IMR-90 (cell line): Measurements from ENCODE around the gene TRAP1. TPM values are rescaled to one million over a fixed set of nuclear protein-coding genes. Genes with fewer than 3 reads are reported as not detected.

ENCODE experiments used
- ATAC-seq: fragments of 200-7000 bp; cut with Tn5 transposase; 2 replicates; pipeline ENCODE4 v1.9.1; 2020; ENCODE audit warnings: low read depth, mild to moderate bottlenecking, moderate library complexity
- BruUV-seq: library from RNA; stranded (reverse); fragments of 400-500 nt; replicated peaks from 2 replicates; lab custom pipeline; 2021; lab: Mats Ljungman, UMichigan
- CTCF ChIA-PET: fragments of 300-600 bp; formaldehyde crosslinking; extraction: SDS; loops from one replicate; lab custom pipeline; 2021; ENCODE audit warnings: antibody characterized with exemption; lab: Yijun Ruan, JAX
- POLR2A ChIA-PET: fragments of 300-600 bp; sonication (Branson Sonifier 250); formaldehyde crosslinking; loops from one replicate; lab custom pipeline; 2022; ENCODE audit warnings: antibody characterized with exemption; ENCODE audit not compliant: unreplicated experiment; lab: Charles Lee
- DNase-seq: peaks from one replicate; pipeline ENCODE4 v3.0.0; 2013
- H2AFZ ChIP-seq: replicated peaks from 2 replicates; pipeline ENCODE3; 2013; ENCODE audit warnings: low read length, mild to moderate bottlenecking; ENCODE audit not compliant: poor library complexity
- H2AK5ac ChIP-seq: 2 replicates; pipeline ENCODE4 v1.6.1; 2013; ENCODE audit warnings: low read depth, low read length, inconsistent platforms
- H2AK9ac ChIP-seq: replicated peaks from 2 replicates; pipeline ENCODE3; 2013; ENCODE audit warnings: mild to moderate bottlenecking, low read depth, low read length, moderate library complexity; ENCODE audit not compliant: poor library complexity
- H2BK120ac ChIP-seq: 2 replicates; pipeline ENCODE4 v1.6.1; 2013; ENCODE audit warnings: low read depth, low read length, inconsistent platforms
- H2BK15ac ChIP-seq: 3 replicates; pipeline ENCODE4 v1.6.1; 2013; ENCODE audit warnings: low read depth, low read length, inconsistent platforms
- H2BK20ac ChIP-seq: 2 replicates; pipeline ENCODE4 v1.6.1; 2013; ENCODE audit warnings: low read depth, mild to moderate bottlenecking, inconsistent platforms, low read length, moderate library complexity
- H2BK5ac ChIP-seq: 2 replicates; pipeline ENCODE4 v1.6.1; 2013; ENCODE audit warnings: mild to moderate bottlenecking, low read depth, low read length, inconsistent platforms; ENCODE audit not compliant: poor library complexity, severe bottlenecking
- H3K14ac ChIP-seq: replicated peaks from 2 replicates; pipeline ENCODE4 v1.6.1; 2013; ENCODE audit warnings: low read depth, low read length, inconsistent platforms
- H3K18ac ChIP-seq: 2 replicates; pipeline ENCODE4 v1.6.1; 2013; ENCODE audit warnings: low read depth, low read length, control low read depth
- H3K23ac ChIP-seq: 2 replicates; pipeline ENCODE4 v1.6.1; 2013; ENCODE audit warnings: low read depth, low read length, inconsistent platforms
- H3K27ac ChIP-seq: 2 replicates; pipeline ENCODE4 v1.5.1; 2013; ENCODE audit warnings: mild to moderate bottlenecking, control low read depth, low read length; ENCODE audit not compliant: insufficient read depth
- H3K27me3 ChIP-seq: 2 replicates; pipeline ENCODE4 v1.6.1; 2013; ENCODE audit warnings: low read length; ENCODE audit not compliant: control insufficient read depth, insufficient read depth
- H3K36me3 ChIP-seq: 2 replicates; pipeline ENCODE4 v1.6.1; 2013; ENCODE audit warnings: low read length, mixed read lengths; ENCODE audit not compliant: control insufficient read depth, insufficient read depth
- H3K4ac ChIP-seq: 2 replicates; pipeline ENCODE4 v1.6.1; 2013; ENCODE audit warnings: low read depth, low read length, inconsistent platforms
- H3K4me1 ChIP-seq: 2 replicates; pipeline ENCODE4 v1.6.1; 2013; ENCODE audit warnings: low read length, mixed read lengths; ENCODE audit not compliant: control insufficient read depth, insufficient read depth
- H3K4me2 ChIP-seq: 2 replicates; pipeline ENCODE4 v1.6.1; 2013; ENCODE audit warnings: low read depth, mild to moderate bottlenecking, control low read depth, low read length, moderate library complexity
- H3K4me3 ChIP-seq: 2 replicates; pipeline ENCODE4 v1.5.1; 2013; ENCODE audit warnings: low read depth, mild to moderate bottlenecking, control low read depth, low read length, moderate library complexity; ENCODE audit not compliant: insufficient read depth
- H3K56ac ChIP-seq: 2 replicates; pipeline ENCODE4 v1.6.1; 2013; ENCODE audit warnings: low read length, inconsistent platforms; ENCODE audit not compliant: insufficient read depth; ENCODE audit errors: extremely low read depth
- H3K79me1 ChIP-seq, 2 experiments: 2 replicates each; pipeline ENCODE4 v1.6.1; 2013; ENCODE audit warnings: low read length in 2 of 2, inconsistent platforms in 1 of 2, low read depth in 1 of 2
- H3K9ac ChIP-seq: 2 replicates; pipeline ENCODE4 v1.6.1; 2013; ENCODE audit warnings: low read depth, low read length, control low read depth
- H3K9me1 ChIP-seq: 2 replicates; pipeline ENCODE4 v1.6.1; 2013; ENCODE audit warnings: low read length, inconsistent platforms; ENCODE audit not compliant: insufficient read depth
- H3K9me3 ChIP-seq: 2 replicates; pipeline ENCODE4 v1.6.1; 2013; ENCODE audit warnings: low read length; ENCODE audit not compliant: control insufficient read depth, insufficient read depth
- H4K20me1 ChIP-seq: 2 replicates; pipeline ENCODE4 v1.6.1; 2013; ENCODE audit warnings: low read length, inconsistent platforms; ENCODE audit not compliant: insufficient read depth
- H4K5ac ChIP-seq: 2 replicates; pipeline ENCODE4 v1.6.1; 2013; ENCODE audit warnings: mild to moderate bottlenecking, low read depth, low read length, control low read depth
- H4K8ac ChIP-seq, 2 experiments: 2 replicates each; pipeline ENCODE4 v1.6.1; 2013; ENCODE audit warnings: low read depth in 2 of 2, low read length in 2 of 2, control low read depth in 1 of 2, inconsistent platforms in 1 of 2
- H4K91ac ChIP-seq: 2 replicates; pipeline ENCODE4 v1.6.1; 2013; ENCODE audit warnings: low read depth, low read length, inconsistent platforms; ENCODE audit not compliant: insufficient read depth
- BHLHE40 ChIP-seq: fragments of 150-350 bp; IDR thresholded peaks from 2 replicates; pipeline ENCODE4 v1.6.1; 2016; ENCODE audit warnings: mild to moderate bottlenecking, low read depth, low read length
- CEBPB ChIP-seq: IDR thresholded peaks from 2 replicates; pipeline ENCODE4 v1.6.1; 2012; ENCODE audit warnings: low read depth, low read length, improper control_type of control experiment
- CHD1 ChIP-seq: IDR thresholded peaks from 2 replicates; pipeline ENCODE4 v1.6.1; 2012; ENCODE audit warnings: low read depth, low read length, improper control_type of control experiment
- CTCF ChIP-seq: conservative IDR thresholded peaks from 2 replicates; pipeline ENCODE4 v1.5.1; 2012; ENCODE audit warnings: mild to moderate bottlenecking, low read depth, low read length, improper control_type of control experiment
- ELK1 ChIP-seq: fragments of 150-350 bp; IDR thresholded peaks from 2 replicates; pipeline ENCODE4 v1.6.1; 2016; ENCODE audit warnings: low read depth, mild to moderate bottlenecking, low read length, moderate library complexity, borderline replicate concordance
- FOS ChIP-seq: fragments of 150-350 bp; IDR thresholded peaks from 2 replicates; pipeline ENCODE4 v1.6.1; 2016; ENCODE audit warnings: low read depth, low read length
- MAFK ChIP-seq: IDR thresholded peaks from 2 replicates; pipeline ENCODE4 v1.6.1; 2012; ENCODE audit warnings: low read depth, low read length, improper control_type of control experiment
- MAZ ChIP-seq: IDR thresholded peaks from 2 replicates; pipeline ENCODE4 v1.6.1; 2012; ENCODE audit warnings: low read depth, mild to moderate bottlenecking, low read length, improper control_type of control experiment, moderate library complexity, borderline replicate concordance
- MXI1 ChIP-seq: IDR thresholded peaks from 2 replicates; pipeline ENCODE4 v1.6.1; 2012; ENCODE audit warnings: low read depth, mild to moderate bottlenecking, low read length, moderate library complexity, borderline replicate concordance
- NFE2L2 ChIP-seq: fragments of 150-350 bp; IDR thresholded peaks from 2 replicates; pipeline ENCODE4 v1.6.1; 2016; ENCODE audit warnings: low read depth, mild to moderate bottlenecking, low read length
- POLR2A ChIP-seq: IDR thresholded peaks from 2 replicates; pipeline ENCODE4 v1.6.1; 2012; ENCODE audit warnings: mild to moderate bottlenecking, low read depth, low read length
- RAD21 ChIP-seq: IDR thresholded peaks from 2 replicates; pipeline ENCODE4 v1.6.1; 2012; ENCODE audit warnings: low read length, improper control_type of control experiment
- RCOR1 ChIP-seq: IDR thresholded peaks from 2 replicates; pipeline ENCODE4 v1.6.1; 2012; ENCODE audit warnings: mild to moderate bottlenecking, low read length, improper control_type of control experiment; ENCODE audit not compliant: insufficient replicate concordance
- RFX5 ChIP-seq: IDR thresholded peaks from 2 replicates; pipeline ENCODE4 v1.8.0; 2012; ENCODE audit warnings: low read depth, mild to moderate bottlenecking, low read length, moderate library complexity
- SMC3 ChIP-seq: fragments of 150-350 bp; IDR thresholded peaks from 2 replicates; pipeline ENCODE4 v1.6.1; 2016; ENCODE audit warnings: low read depth, mild to moderate bottlenecking, antibody characterized with exemption, low read length, moderate library complexity
- USF2 ChIP-seq: fragments of 150-350 bp; IDR thresholded peaks from 2 replicates; pipeline ENCODE4 v1.6.1; 2017; ENCODE audit warnings: mild to moderate bottlenecking, antibody characterized with exemption, low read length, low read depth
- WGBS, 2 experiments: methylation state at CpG; one replicate each; pipeline versions ENCODE4 v1.1.5 to v1.1.7; 2013; ENCODE audit warnings: missing lambda C conversion rate in 2 of 2; ENCODE audit not compliant: insufficient read length in 1 of 2; ENCODE audit errors: extremely low coverage in 2 of 2; 5-methylcytosine and 5-hydroxymethylcytosine counted together
- dilution Hi-C: fragments of 300-500 bp; cut with HindIII; formaldehyde crosslinking; loops from one replicate; pipeline ENCODE4 v1.14.3; 2018; ENCODE audit warnings: low sequenced_read_pairs; ENCODE audit not compliant: unreplicated experiment
- in situ Hi-C: fragments of 300-500 bp; cut with MboI; formaldehyde crosslinking; loops from 3 replicates; pipeline ENCODE4 v1.14.3; 2019; ENCODE audit warnings: low sequenced_read_pairs, inconsistent platforms, mixed read lengths
- intact Hi-C: fragments of 100-400 bp; cut with micrococcal nuclease; formaldehyde crosslinking; loops from 2 replicates; pipeline ENCODE4 v1.10.0; 2022
- polyA plus RNA-seq, 3 experiments: library from polyadenylated mRNA; depleted of rRNA; stranded (reverse); fragments of >200 nt; gene quantifications; 2 replicates each; pipeline ENCODE4 v1.2.3, GENCODE V29; 2012; ENCODE audit warnings: low replicate concordance in 1 of 3
- total RNA-seq: library from RNA; depleted of rRNA; stranded (reverse); fragments of >200 nt; gene quantifications from 2 replicates; pipeline ENCODE4 v1.2.3, GENCODE V29; 2012

TRAP1 gene
- total and polyA plus RNA-seq, 2 of the 4 experiments (the other 2 are of a cell fraction): 139 to 145 TPM

GRCh38 chr16:3645108-3645503 is 72.2 kb downstream of the TRAP1 start:
- Histone ChIP-seq H3K9me3 (no peaks in the 10 kb centered on the region), H4K91ac (no peak overlapping the region), H3K23ac (peak overlapping the region; percentile 1; the same call in 1 of the 2 replicates), H3K18ac (peak overlapping the region; percentile 46; the same call in 1 of the 2 replicates), H3K27ac (peak overlapping the region; percentile 37; the same call in 1 of the 2 replicates), H3K27me3 (no peaks in the 10 kb centered on the region), H2BK120ac (no peak overlapping the region), H2BK15ac (no peak overlapping the region), H3K9me1 (peaks cover 10% of the 10 kb centered on the region; the same call in 1 of the 2 replicates), H3K4me1 (peaks cover 10% of the 10 kb centered on the region), H2BK20ac (no peak overlapping the region), H3K9ac (peak overlapping the region; percentile 57), H3K79me1 (no peaks in the 10 kb centered on the region; a peak in 2 of 4 replicates), H3K36me3 (peaks cover 9% of the 10 kb centered on the region; the same call in 1 of the 2 replicates), H3K4me3 (no peak overlapping the region), H4K20me1 (no peaks in the 10 kb centered on the region; the same call in none of the 2 replicates), H2AK5ac (no peak overlapping the region), H4K5ac (peak overlapping the region; percentile 31; the same call in 1 of the 2 replicates), H3K4me2 (peak overlapping the region; percentile 48; the same call in 1 of the 2 replicates), H3K56ac (no peak overlapping the region), H3K14ac (peak overlapping the region; percentile 57; the same call in 1 of the 2 replicates), H2AK9ac (peak overlapping the region; percentile 2), H4K8ac (peak overlapping the region in 1 of 2 experiments; percentile 61; a peak in 1 of 4 replicates), H2BK5ac (no peak overlapping the region), H3K4ac (no peak overlapping the region), H2AFZ (peak overlapping the region; percentile 6)
- dilution Hi-C loops: no loop called here
- no CpG with 5 or more reads among the region's 6 CpGs for WGBS, 2 experiments
- BruUV-seq: no TSS peak
- DNase-seq (no peak), ATAC-seq (no peak)
- intact Hi-C loops: no loop called here
- in situ Hi-C loops: no loop called here
- CTCF ChIA-PET: no interaction called here
- no peak for TF ChIP-seq RFX5
- TF ChIP-seq NFE2L2: no peak
- no peak for TF ChIP-seq SMC3
- no peak for TF ChIP-seq BHLHE40
- no peak for TF ChIP-seq MXI1
- no peak for TF ChIP-seq CHD1
- no peak for TF ChIP-seq CTCF
- TF ChIP-seq RCOR1: no peak
- TF ChIP-seq CEBPB: no peak
- no peak for TF ChIP-seq FOS
- no peak for TF ChIP-seq MAZ
- TF ChIP-seq POLR2A: no peak
- TF ChIP-seq RAD21: no peak
- no peak for TF ChIP-seq MAFK
- TF ChIP-seq ELK1: no peak
- TF ChIP-seq USF2: no peak
- POLR2A ChIA-PET: no interaction called here
